CD14-positive monocyte (primary cell): ENCODE results near the gene MBD5. TPM values are rescaled to one million over a fixed set of nuclear protein-coding genes. Genes with fewer than 3 reads are reported as not detected.

Source experiments
- DNase-seq, 3 donors: peaks; one replicate each; pipeline ENCODE4 v3.0.0-alpha.2; 2011 to 2022
- H2AFZ ChIP-seq: 2 replicates; pipeline ENCODE4 v1.6.0; 2012; ENCODE audit warnings: mild to moderate bottlenecking, low read depth, low read length, inconsistent platforms; ENCODE audit not compliant: insufficient read depth, poor library complexity, severe bottlenecking
- H3K27ac ChIP-seq, 2 donors: 1 replicate in 1 of 2; 2 replicates in 1 of 2; pipeline ENCODE4 v1.5.1; 2012 to 2013; ENCODE audit warnings: low read length in 2 of 2, control low read depth in 1 of 2, inconsistent platforms in 1 of 2, low read depth in 1 of 2, mild to moderate bottlenecking in 1 of 2
- H3K27me3 ChIP-seq, 2 donors: one replicate each; pipeline versions ENCODE4 v1.6.0 to v1.6.1; 2011 to 2013; ENCODE audit warnings: low read length in 2 of 2; ENCODE audit not compliant: control insufficient read depth in 2 of 2, insufficient read depth in 2 of 2
- H3K36me3 ChIP-seq, 2 donors: replicated peaks in 1 of 2; 1 replicate in 1 of 2; 2 replicates in 1 of 2; pipeline versions ENCODE4 v1.5.1 to v1.6.1; 2012 to 2013; ENCODE audit warnings: low read length in 2 of 2, control low read depth in 1 of 2, inconsistent platforms in 1 of 2, mild to moderate bottlenecking in 1 of 2; ENCODE audit not compliant: insufficient read depth in 2 of 2, control insufficient read depth in 1 of 2
- H3K4me1 ChIP-seq, 2 donors: 1 replicate in 1 of 2; 2 replicates in 1 of 2; pipeline versions ENCODE4 v1.5.1 to v1.6.1; 2012 to 2013; ENCODE audit warnings: low read length in 2 of 2, control low read depth in 1 of 2, inconsistent platforms in 1 of 2, mild to moderate bottlenecking in 1 of 2, moderate library complexity in 1 of 2; ENCODE audit not compliant: insufficient read depth in 2 of 2, control insufficient read depth in 1 of 2
- H3K4me2 ChIP-seq: replicated peaks from 2 replicates; pipeline ENCODE3; 2012; ENCODE audit warnings: low read length, moderate library complexity, mild to moderate bottlenecking; ENCODE audit not compliant: poor library complexity, severe bottlenecking; ENCODE audit errors: extremely low read depth
- H3K4me3 ChIP-seq, 3 experiments: fragments of 200-600 bp in 1 of 3; sonication (generic) in 1 of 3; replicated peaks in 1 of 3; 1 replicate in 2 of 3; 2 replicates in 1 of 3; pipeline ENCODE4 v1.5.1; 2011 to 2013; ENCODE audit warnings: low read length in 3 of 3, mild to moderate bottlenecking in 3 of 3, control low read depth in 2 of 3, low read depth in 2 of 3, inconsistent platforms in 1 of 3, moderate library complexity in 1 of 3
- H3K79me2 ChIP-seq: 2 replicates; pipeline ENCODE4 v1.6.0; 2012; ENCODE audit warnings: mild to moderate bottlenecking, control low read depth, inconsistent platforms, low read length, moderate library complexity; ENCODE audit not compliant: insufficient read depth
- H3K9ac ChIP-seq: 2 replicates; pipeline ENCODE4 v1.6.0; 2017; ENCODE audit warnings: low read length, mild to moderate bottlenecking; ENCODE audit not compliant: insufficient read depth, poor library complexity, severe bottlenecking
- H3K9me3 ChIP-seq, 2 donors: replicated peaks in 1 of 2; 1 replicate in 1 of 2; 2 replicates in 1 of 2; pipeline versions ENCODE4 v1.5.1 to v1.6.1; 2012 to 2013; ENCODE audit warnings: low read length in 2 of 2, control low read depth in 1 of 2; ENCODE audit not compliant: control insufficient read depth in 1 of 2, insufficient read depth in 1 of 2
- H4K20me1 ChIP-seq: 2 replicates; pipeline ENCODE4 v1.6.0; 2012; ENCODE audit warnings: mild to moderate bottlenecking, low read length, control low read depth, moderate library complexity; ENCODE audit not compliant: insufficient read depth
- H3K27ac Mint-ChIP-seq, 7 donors: one replicate each; pipeline ENCODE4 v1.8.0; 2020; ENCODE audit warnings: mild to moderate bottlenecking in 7 of 7, mixed read lengths in 7 of 7, moderate library complexity in 6 of 7, inconsistent platforms in 2 of 7
- H3K27me3 Mint-ChIP-seq, 3 donors: one replicate each; pipeline ENCODE4 v1.8.0; 2021 to 2022; ENCODE audit warnings: low read depth in 3 of 3, mild to moderate bottlenecking in 3 of 3, mixed read lengths in 3 of 3, moderate library complexity in 3 of 3, inconsistent platforms in 1 of 3
- H3K36me3 Mint-ChIP-seq, 2 donors: one replicate each; pipeline ENCODE4 v1.8.0; 2020; ENCODE audit warnings: mixed read lengths in 2 of 2, inconsistent platforms in 1 of 2, mild to moderate bottlenecking in 1 of 2
- H3K4me1 Mint-ChIP-seq: one replicate; pipeline ENCODE4 v1.8.0; 2020; ENCODE audit warnings: mild to moderate bottlenecking, mixed read lengths
- H3K4me3 Mint-ChIP-seq, 2 donors: one replicate each; pipeline ENCODE4 v1.8.0; 2020; ENCODE audit warnings: mild to moderate bottlenecking in 2 of 2, mixed read lengths in 2 of 2, moderate library complexity in 1 of 2
- H3K9me3 Mint-ChIP-seq, 7 donors: one replicate each; pipeline ENCODE4 v1.8.0; 2020 to 2022; ENCODE audit warnings: mixed read lengths in 7 of 7, mild to moderate bottlenecking in 6 of 7, moderate library complexity in 6 of 7, inconsistent platforms in 2 of 7
- CTCF ChIP-seq: fragments of 200-600 bp; IDR thresholded peaks from one replicate; pipeline ENCODE4 v1.8.0; 2022; ENCODE audit warnings: antibody characterized with exemption, mild to moderate bottlenecking
- WGBS: methylation state at CpG from one replicate; pipeline ENCODE4 v1.1.5; 2013; ENCODE audit warnings: missing lambda C conversion rate; ENCODE audit not compliant: insufficient coverage; 5-methylcytosine and 5-hydroxymethylcytosine counted together
- intact Hi-C, 2 donors: fragments of 100-400 bp; cut with micrococcal nuclease; formaldehyde crosslinking; loops; one replicate each; pipeline versions ENCODE4 v1.15.0 to v1.15.1; 2023
- polyA plus RNA-seq, 3 donors: library from polyadenylated mRNA; depleted of rRNA in 1 of 3; unstranded in 2 of 3; stranded (reverse) in 1 of 3; fragments of 300-500 nt in 2 of 3; fragments of >200 nt in 1 of 3; fragmentation: Illumina TruSeq in 2 of 3; gene quantifications; 1 replicate in 2 of 3; 2 replicates in 1 of 3; pipeline ENCODE4 v1.2.3, GENCODE V29; 2012 to 2021

The MBD5 gene
- polyA plus RNA-seq, 3 donors: 2.3 to 5.7 (median 3.5) TPM

DNA sequence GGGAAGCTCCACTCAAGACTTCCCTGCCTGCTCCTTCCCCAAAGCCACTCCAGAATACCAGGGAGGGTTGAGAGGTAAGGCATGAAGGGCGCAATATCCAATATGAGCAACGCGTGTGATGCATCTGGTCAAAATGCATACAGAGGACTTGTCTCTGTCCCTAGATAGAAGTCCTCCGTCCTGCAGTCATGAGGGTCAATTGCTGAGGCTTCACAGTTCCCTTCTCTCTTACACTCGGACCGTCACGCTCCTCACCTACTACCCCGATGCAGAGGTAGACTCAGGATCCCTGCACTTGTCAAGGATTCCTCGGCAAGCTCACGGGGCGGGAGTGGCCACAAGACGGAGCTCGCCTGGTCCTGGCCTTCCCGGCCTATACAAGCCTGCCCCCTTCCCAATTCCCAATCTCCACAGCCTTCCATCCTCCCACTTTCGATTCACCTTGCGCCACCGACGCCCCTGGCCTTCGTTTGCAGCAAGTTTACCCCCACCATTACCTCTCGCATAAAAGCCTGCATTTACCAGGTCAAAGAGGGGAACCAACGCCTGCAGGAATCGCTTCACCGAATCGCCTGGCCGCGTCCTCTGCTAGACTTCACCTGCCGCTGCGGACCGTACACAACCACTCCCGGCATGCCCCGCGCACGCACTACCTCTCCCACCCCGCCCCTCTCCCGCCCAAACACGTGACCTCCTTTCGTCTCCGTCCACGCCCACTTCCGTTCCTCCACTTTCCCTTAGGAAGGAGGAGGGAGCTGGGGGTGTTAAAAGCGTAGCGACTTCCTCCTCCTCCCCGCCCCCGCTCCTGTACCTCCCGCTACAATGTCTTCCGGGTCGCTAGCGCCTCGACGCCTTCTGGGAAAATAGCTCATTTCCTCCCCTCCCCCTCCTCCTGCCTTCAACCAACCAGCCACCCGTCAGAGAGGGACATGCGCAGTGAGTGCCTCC is 506 bp upstream of the MBD5 start, which contains the start of gene ORC4:
TSS of gene ORC4 (minus strand) at position 627 of the 948 bp plus-strand sequence. CDS start 44,779 bp downstream, outside the sequence.
- no peaks in the 10 kb centered on the region for H3K9me3 ChIP-seq
- DNase-seq: peak; percentile 98 to 99 (median 99)
- peak within 1 kb of the TSS; percentile 93 to 98 for H3K27ac ChIP-seq
- peak within 1 kb of the TSS; percentile 96 to 99 (median 98) for H3K27ac Mint-ChIP-seq
- peaks cover 0 to 6% of the 10 kb centered on the region in 2 donors for H3K36me3 ChIP-seq
- H4K20me1 ChIP-seq: peaks cover 41% of the 10 kb centered on the region
- H3K27me3 ChIP-seq: no peaks in the 10 kb centered on the region
- H3K27me3 Mint-ChIP-seq: no peaks in the 10 kb centered on the region
- peak within 1 kb of the TSS; percentile 96 for H3K4me2 ChIP-seq
- peak within 1 kb of the TSS; percentile 67 to 95 (median 72) for H3K4me3 ChIP-seq
- intact Hi-C loops: loop anchor here in 1 of 2 donors (5.0 kb wide), 1 partner anchor 622 kb away; the partner anchor contains the start of gene EPC2
- peaks cover 43% of the 10 kb centered on the region for H3K4me1 Mint-ChIP-seq
- H2AFZ ChIP-seq: peak within 1 kb of the TSS; percentile 97
- H3K36me3 Mint-ChIP-seq: peaks cover 0 to 3% of the 10 kb centered on the region in 2 donors
- H3K4me1 ChIP-seq: peaks cover 18 to 40% of the 10 kb centered on the region in 2 donors
- peak within 1 kb of the TSS; percentile 87 for H3K9ac ChIP-seq
- peaks cover 96% of the 10 kb centered on the region for H3K79me2 ChIP-seq
- peak within 1 kb of the TSS; percentile 100 for H3K4me3 Mint-ChIP-seq
- no peaks in the 10 kb centered on the region for H3K9me3 Mint-ChIP-seq
- TF ChIP-seq CTCF: no peak
- whole genome bisulfite sequencing: under 1% methylated on average over 27 of the region's 52 CpGs

DNA sequence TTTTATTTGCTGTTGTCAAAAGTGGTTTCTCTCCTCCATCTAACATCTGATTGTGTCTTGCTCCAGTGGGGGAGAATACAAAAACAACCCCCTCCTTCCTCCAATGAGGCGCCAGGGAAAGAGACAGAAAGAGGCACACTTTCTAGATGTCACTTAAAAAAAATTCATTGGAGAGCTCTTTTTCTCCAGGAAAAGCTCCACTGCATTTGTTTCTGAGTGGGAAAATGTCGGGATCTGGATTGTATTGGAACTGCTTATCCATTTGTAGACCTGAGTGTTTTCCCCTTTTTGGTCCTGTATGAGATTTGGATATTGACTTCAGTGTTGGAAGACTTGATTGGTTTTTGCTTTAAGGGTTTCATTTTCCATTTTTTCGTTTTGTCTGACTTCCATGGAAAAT is 995 bp downstream of the MBD5 start:
- H3K4me3 ChIP-seq: peak overlapping the region; percentile 67 to 95 (median 72)
- H4K20me1 ChIP-seq: peaks cover 35% of the 10 kb centered on the region
- Mint-ChIP-seq H3K27me3 (no peaks in the 10 kb centered on the region), H3K4me1 (peaks cover 40% of the 10 kb centered on the region), H3K27ac (peak overlapping the region; percentile 96 to 99 (median 98)), H3K9me3 (no peaks in the 10 kb centered on the region), H3K4me3 (peak overlapping the region; percentile 100), H3K36me3 (peaks cover 0 to 3% of the 10 kb centered on the region in 2 donors)
- H3K27ac ChIP-seq: peak overlapping the region; percentile 93 to 98
- H3K9ac ChIP-seq: peak overlapping the region; percentile 87
- no peaks in the 10 kb centered on the region for H3K9me3 ChIP-seq
- peaks cover 18 to 40% of the 10 kb centered on the region in 2 donors for H3K4me1 ChIP-seq
- intact Hi-C loops: loop anchor here in 1 of 2 donors (5.0 kb wide), 1 partner anchor 620 kb away; the partner anchor contains the start of gene EPC2
- H3K79me2 ChIP-seq: peaks cover 94% of the 10 kb centered on the region
- H3K4me2 ChIP-seq: peak overlapping the region; percentile 96
- no CpG with 5 or more reads among the region's 3 CpGs for WGBS
- H3K36me3 ChIP-seq: peaks cover 0 to 6% of the 10 kb centered on the region in 2 donors
- no peak for DNase-seq
- H3K27me3 ChIP-seq: no peaks in the 10 kb centered on the region
- no peak for TF ChIP-seq CTCF
- peak overlapping the region; percentile 90 for H2AFZ ChIP-seq
